ENCODE measurements around the gene TFEB. TPM values are rescaled to one million over a fixed set of nuclear protein-coding genes. Genes with fewer than 3 reads are reported as not detected.

The TFEB gene
- total RNA-seq, 2 donors from 2014 or later = 16.9 to 21.7 TPM

- DNase-seq = no peak
- peaks cover 15% of the 10 kb centered on the region for H3K4me1 ChIP-seq
- intact Hi-C loops (cut with DNase I) = no loop called here
- H3K9ac ChIP-seq (ENCODE audit: low read depth in 2 of 2, low read length in 2 of 2) = no peak overlapping the region
- TF ChIP-seq CTCF (IDR thresholded peaks at IDR 0.05) = no peak
- H3K27ac ChIP-seq = no peak overlapping the region
- no peaks in the 10 kb centered on the region for H3K27me3 ChIP-seq
- no peaks in the 10 kb centered on the region for H3K36me3 ChIP-seq
- no peak overlapping the region for H3K4me3 ChIP-seq
- no peaks in the 10 kb centered on the region for H3K9me3 ChIP-seq
Measured at GRCh38 chr6:41715795-41716515, 19.5 kb downstream of the TFEB start.

- H3K9me3 ChIP-seq = no peaks in the 10 kb centered on the region
- TF ChIP-seq CTCF (IDR thresholded peaks at IDR 0.05) = no peak
- H3K4me3 ChIP-seq = no peak overlapping the region
- H3K9ac ChIP-seq (ENCODE audit: low read depth in 2 of 2, low read length in 2 of 2) = no peak overlapping the region
- intact Hi-C loops (cut with DNase I) = no loop called here
- DNase-seq = no peak
- H3K27me3 ChIP-seq = no peaks in the 10 kb centered on the region
- H3K36me3 ChIP-seq = no peaks in the 10 kb centered on the region
- H3K27ac ChIP-seq = no peak overlapping the region
- peaks cover 6% of the 10 kb centered on the region for H3K4me1 ChIP-seq
Measured at GRCh38 chr6:41714556-41715273, 20.7 kb downstream of the TFEB start.

GRCh38 chr6:41713650-41714291, 21.6 kb downstream of the TFEB start:
- no peak for TF ChIP-seq CTCF (IDR thresholded peaks at IDR 0.05)
- no peak for DNase-seq
- H3K27me3 ChIP-seq = no peaks in the 10 kb centered on the region
- H3K4me1 ChIP-seq = no peaks in the 10 kb centered on the region
- H3K4me3 ChIP-seq = no peak overlapping the region
- no peak overlapping the region for H3K27ac ChIP-seq
- H3K9me3 ChIP-seq = no peaks in the 10 kb centered on the region
- intact Hi-C loops (cut with DNase I) = no loop called here
- no peak overlapping the region for H3K9ac ChIP-seq (ENCODE audit: low read depth in 2 of 2, low read length in 2 of 2)
- no peaks in the 10 kb centered on the region for H3K36me3 ChIP-seq

GRCh38 chr6:41713159-41713649, 22.2 kb downstream of the TFEB start:
- Histone ChIP-seq H3K9ac (ENCODE audit: low read depth in 2 of 2, low read length in 2 of 2) (no peak overlapping the region), H3K27ac (no peak overlapping the region), H3K4me3 (no peak overlapping the region), H3K9me3 (no peaks in the 10 kb centered on the region), H3K36me3 (no peaks in the 10 kb centered on the region), H3K27me3 (no peaks in the 10 kb centered on the region), H3K4me1 (no peaks in the 10 kb centered on the region)
- DNase-seq = no peak
- intact Hi-C loops (cut with DNase I) = no loop called here
- TF ChIP-seq CTCF (IDR thresholded peaks at IDR 0.05) = no peak

GRCh38 chr6:41712651-41713103, 22.7 kb downstream of the TFEB start:
- Histone ChIP-seq H3K4me3 (no peak overlapping the region), H3K27me3 (no peaks in the 10 kb centered on the region), H3K9me3 (no peaks in the 10 kb centered on the region), H3K36me3 (no peaks in the 10 kb centered on the region), H3K4me1 (no peaks in the 10 kb centered on the region), H3K27ac (no peak overlapping the region), H3K9ac (ENCODE audit: low read depth in 2 of 2, low read length in 2 of 2) (no peak overlapping the region)
- intact Hi-C loops (cut with DNase I) = no loop called here
- no peak for TF ChIP-seq CTCF (IDR thresholded peaks at IDR 0.05)
- no peak for DNase-seq
